Measurements from ENCODE around the gene TAF1A. TPM values are rescaled to one million over a fixed set of nuclear protein-coding genes. Genes with fewer than 3 reads are reported as not detected.

The TAF1A gene
- total RNA-seq, 1 donor from 2014 or later = 2.5 TPM

DNA sequence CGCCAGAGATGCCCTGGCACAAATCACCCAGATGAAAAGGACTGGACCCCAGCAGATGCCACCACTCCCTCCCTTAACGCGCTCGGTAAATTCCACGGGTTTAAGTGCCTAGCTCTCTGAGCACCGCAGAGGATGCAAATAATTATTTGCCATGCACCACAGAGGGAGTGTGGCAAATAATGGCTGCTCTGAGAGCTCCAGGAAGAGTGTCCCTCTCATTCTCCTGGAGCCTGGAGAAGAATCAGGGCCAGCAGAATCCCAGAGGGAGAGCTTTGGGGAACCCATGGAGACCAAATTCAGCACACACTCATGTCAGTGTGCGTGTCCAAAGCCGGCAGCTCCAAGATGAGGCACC lies 42.5 kb downstream of the TAF1A start:
- ATAC-seq (ENCODE audit: poor library complexity) (no peak), DNase-seq (no peak)
- intact Hi-C loops (cut with DNase I) = no loop called here

DNA sequence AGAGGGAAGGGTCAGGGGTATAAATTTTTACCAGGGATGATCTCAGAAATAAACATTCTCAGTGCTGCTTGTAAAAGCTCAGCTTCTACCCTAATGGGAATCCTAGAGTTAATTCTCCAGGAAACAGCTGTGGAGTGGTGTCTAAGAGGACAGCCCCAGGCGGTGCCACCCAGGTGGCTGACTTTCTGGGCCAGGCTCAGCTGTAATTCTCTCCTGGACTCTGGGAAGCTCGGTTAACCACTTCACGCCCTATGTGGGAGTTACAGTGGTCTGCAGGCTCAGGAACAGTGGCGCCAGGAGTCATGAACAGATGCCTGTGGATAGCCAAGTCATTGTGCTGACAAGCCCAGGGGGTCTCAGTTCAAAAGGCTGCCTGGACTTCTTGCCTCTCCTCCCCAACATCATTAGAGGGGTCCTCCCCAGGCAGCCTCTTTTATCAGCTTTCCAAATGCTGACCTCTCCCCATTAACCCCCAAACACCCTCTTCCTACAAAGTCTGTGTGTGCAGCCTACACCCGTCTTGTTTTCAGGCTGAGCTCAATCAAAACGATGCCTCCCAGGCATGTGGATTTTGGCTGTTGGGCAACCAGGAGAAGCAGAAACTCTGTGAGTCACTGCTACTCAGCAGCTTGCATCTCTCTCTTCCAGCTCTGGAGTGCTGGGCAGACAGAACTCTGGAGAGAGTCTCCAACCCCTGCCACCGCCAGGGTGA lies 43.0 kb downstream of the TAF1A start:
- DNase-seq (no peak), ATAC-seq (ENCODE audit: poor library complexity) (no peak)
- intact Hi-C loops (cut with DNase I) = no loop called here

GRCh38 chr1:222546091-222546490 lies 43.6 kb downstream of the TAF1A start:
- ATAC-seq (ENCODE audit: poor library complexity) (no peak), DNase-seq (no peak)
- intact Hi-C loops (cut with DNase I) = no loop called here

GRCh38 chr1:222543817-222544216 lies 45.9 kb downstream of the TAF1A start:
- ATAC-seq (ENCODE audit: poor library complexity) = no peak
- intact Hi-C loops (cut with DNase I) = no loop called here
- no peak for DNase-seq

DNA sequence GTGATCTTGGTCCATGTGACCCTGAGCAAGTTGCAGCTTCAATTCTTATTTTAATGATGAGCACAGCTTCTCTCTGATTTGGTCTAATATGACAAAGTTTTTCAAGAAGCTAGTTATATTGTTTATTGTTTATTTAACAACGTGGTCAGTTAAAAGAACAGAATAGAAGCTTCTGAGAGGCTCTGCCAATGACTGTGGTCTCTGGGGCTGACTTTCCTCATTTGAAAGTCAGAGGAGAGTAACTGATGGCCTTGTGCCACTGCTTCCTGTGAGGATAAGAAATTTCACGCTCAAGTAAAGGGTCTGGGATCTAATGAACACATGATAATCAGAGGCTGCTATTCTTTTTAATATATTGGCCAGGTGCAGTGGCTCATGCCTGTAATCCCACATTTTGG lies 49.1 kb downstream of the TAF1A start:
- no peak for ATAC-seq (ENCODE audit: poor library complexity)
- intact Hi-C loops (cut with DNase I) = no loop called here
- DNase-seq = no peak

GRCh38 chr1:222539951-222540597 lies 49.7 kb downstream of the TAF1A start:
- no peak for DNase-seq
- intact Hi-C loops (cut with DNase I) = no loop called here
- ATAC-seq (ENCODE audit: poor library complexity) = no peak

DNA sequence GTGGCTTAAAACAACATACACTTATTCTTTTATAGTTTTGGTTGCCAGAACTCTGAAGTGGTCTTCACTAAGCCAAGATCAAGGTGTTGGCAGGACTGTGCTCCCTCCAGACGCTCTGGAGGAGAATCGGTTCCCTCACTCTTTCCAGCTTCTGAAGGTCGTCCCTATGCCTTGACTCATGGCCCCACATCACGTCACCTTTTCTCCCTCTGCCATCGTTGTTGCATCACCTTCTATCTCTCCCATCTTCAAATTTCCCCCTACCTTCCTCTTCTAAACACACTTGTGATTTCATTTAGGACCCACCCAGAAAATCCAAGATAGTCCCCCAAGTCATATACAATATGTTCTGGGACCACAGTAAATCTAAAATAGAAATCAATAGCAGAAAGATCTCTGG lies 54.3 kb downstream of the TAF1A start:
- intact Hi-C loops (cut with DNase I) = no loop called here
- ATAC-seq (ENCODE audit: poor library complexity) (no peak), DNase-seq (no peak)

GRCh38 chr1:222530852-222531251 lies 58.9 kb downstream of the TAF1A start:
- ATAC-seq (ENCODE audit: poor library complexity) = no peak

DNA sequence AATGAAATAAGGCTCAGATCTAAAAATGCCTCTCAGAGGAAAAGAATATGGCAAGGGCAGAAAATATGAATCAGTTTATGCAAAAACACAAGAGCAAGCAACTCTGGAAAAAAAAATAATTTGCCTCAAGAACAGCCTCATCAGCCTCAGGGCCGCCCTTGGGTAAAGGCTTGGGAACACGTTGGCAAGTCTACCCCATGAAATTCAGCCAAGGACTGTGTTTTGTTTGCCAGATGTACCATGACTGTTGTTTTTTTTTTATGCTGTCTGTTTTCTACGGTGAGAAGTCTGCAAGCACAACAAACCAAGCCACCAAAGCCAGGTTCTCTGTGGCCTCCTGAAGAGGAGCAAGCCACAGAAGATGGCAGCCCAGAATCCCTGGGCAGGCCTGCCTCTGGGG lies 59.8 kb downstream of the TAF1A start:
- ATAC-seq (ENCODE audit: poor library complexity) (no peak), DNase-seq (no peak)
- intact Hi-C loops (cut with DNase I) = no loop called here

More at GRCh38 chr1:222530852-222531251, 58.9 kb downstream of the TAF1A start:
- intact Hi-C loops (cut with DNase I) = no loop called here
- no peak for DNase-seq

DNA sequence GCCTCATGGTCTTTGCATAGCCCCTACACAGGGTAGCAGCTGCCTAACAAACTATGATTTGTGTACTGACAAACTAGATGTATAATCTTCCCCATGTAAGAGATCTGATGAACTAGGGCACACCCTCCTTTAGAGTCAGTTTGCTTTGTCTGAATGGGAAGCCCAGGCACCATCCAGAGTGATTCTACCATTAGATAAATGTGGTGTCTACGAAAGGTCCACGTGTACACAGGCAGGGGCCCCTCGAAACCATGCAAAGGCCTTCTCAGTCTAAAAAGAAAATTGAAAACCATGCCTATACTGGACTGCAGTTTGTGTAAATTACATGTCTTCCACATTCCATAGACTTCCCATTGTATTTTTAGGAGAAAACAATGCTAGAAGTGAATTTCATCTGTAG lies 60.6 kb downstream of the TAF1A start:
- no peak for DNase-seq
- no peak for ATAC-seq (ENCODE audit: poor library complexity)
- intact Hi-C loops (cut with DNase I) = no loop called here

GRCh38 chr1:222525951-222526350 lies 63.8 kb downstream of the TAF1A start:
- no peak for ATAC-seq (ENCODE audit: poor library complexity)
- intact Hi-C loops (cut with DNase I) = no loop called here
- no peak for DNase-seq

GRCh38 chr1:222523852-222524251 lies 65.9 kb downstream of the TAF1A start:
- DNase-seq = no peak
- intact Hi-C loops (cut with DNase I) = no loop called here
- ATAC-seq (ENCODE audit: poor library complexity) = no peak

DNA sequence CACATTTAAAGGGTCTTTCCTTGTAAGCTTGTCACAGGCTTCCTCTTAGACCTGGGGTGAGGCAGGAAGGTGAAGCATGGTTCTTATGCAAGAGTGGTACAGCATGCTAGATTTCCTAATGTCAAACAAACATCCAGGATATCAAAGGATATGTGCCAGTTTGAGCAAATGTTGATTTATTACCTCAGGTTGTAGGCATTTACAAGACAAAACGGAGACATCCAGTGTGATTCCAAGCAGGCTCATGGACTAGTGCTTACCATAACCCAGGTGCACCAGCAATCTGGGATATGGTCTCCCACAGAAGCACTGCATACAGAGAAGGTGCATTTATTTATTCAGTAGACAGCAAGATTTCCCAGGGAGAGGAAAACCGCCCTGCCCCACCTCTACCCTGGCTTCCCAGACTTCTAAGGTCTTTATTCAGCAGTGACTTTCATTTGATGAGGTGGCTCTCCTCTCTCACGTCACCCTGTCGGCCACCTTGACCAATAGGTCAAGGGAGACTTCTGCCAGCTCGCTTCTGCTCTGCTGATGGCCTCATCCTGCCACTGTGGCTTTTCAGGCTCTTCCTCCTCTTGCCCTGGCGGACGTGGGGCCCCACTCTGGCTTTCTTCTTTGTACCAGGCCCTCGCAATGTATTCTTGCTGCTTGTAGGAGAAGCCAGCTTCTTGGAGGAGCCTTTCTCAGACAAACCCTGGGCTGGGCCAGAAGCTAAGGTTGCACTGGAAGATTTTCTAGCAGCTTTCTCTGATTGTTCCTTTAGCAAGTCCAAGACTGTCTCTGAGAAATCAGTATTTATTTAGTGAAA lies 67.4 kb downstream of the TAF1A start:
- intact Hi-C loops (cut with DNase I) = no loop called here
- no peak for ATAC-seq (ENCODE audit: poor library complexity)
- DNase-seq = no peak

GRCh38 chr1:222521299-222522104 lies 68.2 kb downstream of the TAF1A start:
- intact Hi-C loops (cut with DNase I) = no loop called here
- DNase-seq = no peak
- ATAC-seq (ENCODE audit: poor library complexity) = no peak

Other genes with a start within 250 kb of the TAF1A start
- not detected for gene HHIPL2, start 41.8 kb downstream of the TAF1A start, total RNA-seq
- gene MIA3, start 28.2 kb upstream of the TAF1A start, total RNA-seq = 49.2 TPM
- gene AIDA, start 122.6 kb upstream of the TAF1A start, total RNA-seq = 46.9 TPM
- 22.8 TPM for gene BROX, start 122.6 kb upstream of the TAF1A start, total RNA-seq
- not detected for gene FAM177B, start 147.3 kb upstream of the TAF1A start, total RNA-seq
- 5.1 TPM for gene DISP1, start 225.1 kb upstream of the TAF1A start, total RNA-seq

All from Right ventricle myocardium superior (tissue), 1 donor.